SK-N-SH treated with all-trans-retinoic acid at 6 μM for 48 hours (cell line): Measurements from ENCODE around the gene EPHB4.
A peak's percentile ranks its signal among the peaks of the same experiment; 100 is the strongest.

Experiments used
- ATAC-seq: fragments of 200-7000 bp; cut with Tn5 transposase; 3 replicates; pipeline ENCODE4 v1.9.1; 2020; ENCODE audit warnings: mild to moderate bottlenecking, moderate library complexity
- ARNTL ChIP-seq: fragments of 450-650 bp; formaldehyde crosslinking; IDR thresholded peaks from 2 replicates; pipeline ENCODE4 v1.5.0; 2020; ENCODE audit warnings: low read depth, mild to moderate bottlenecking, moderate library complexity, borderline replicate concordance
- BACH2 ChIP-seq: fragments of 250-450 bp; sonication (Bioruptor Pico); IDR thresholded peaks from 2 replicates; pipeline ENCODE4 v1.9.0; 2021; ENCODE audit warnings: mild to moderate bottlenecking, borderline replicate concordance
- CSDC2 ChIP-seq: fragments of 250-450 bp; sonication (Bioruptor Pico); IDR thresholded peaks from 2 replicates; pipeline ENCODE4 v1.5.0; 2020; ENCODE audit warnings: mild to moderate bottlenecking, moderate library complexity
- ESRRG ChIP-seq: fragments of 250-450 bp; sonication (Bioruptor Pico); IDR thresholded peaks from 2 replicates; pipeline ENCODE4 v1.6.1; 2021; ENCODE audit warnings: mild to moderate bottlenecking
- GLIS3 ChIP-seq: fragments of 250-450 bp; sonication (Bioruptor Pico); IDR thresholded peaks from 2 replicates; pipeline ENCODE4 v1.5.0; 2020; ENCODE audit warnings: mild to moderate bottlenecking, moderate library complexity
- ISL1 ChIP-seq: fragments of 250-450 bp; sonication (Bioruptor Pico); IDR thresholded peaks from 2 replicates; pipeline ENCODE4 v2.1.2; 2022; ENCODE audit warnings: mild to moderate bottlenecking, moderate library complexity
- OSR1 ChIP-seq: fragments of 250-450 bp; sonication (Bioruptor Pico); IDR thresholded peaks from 2 replicates; pipeline ENCODE4 v1.8.0; 2022; ENCODE audit warnings: moderate library complexity, mild to moderate bottlenecking, inconsistent platforms
- PPARA ChIP-seq: fragments of 250-450 bp; sonication (Bioruptor Pico); IDR thresholded peaks from 2 replicates; pipeline ENCODE4 v1.5.0; 2020; ENCODE audit warnings: mild to moderate bottlenecking, borderline replicate concordance
- RARB ChIP-seq: fragments of 250-450 bp; sonication (Bioruptor Pico); IDR thresholded peaks from 2 replicates; pipeline ENCODE4 v1.8.0; 2021; ENCODE audit warnings: mild to moderate bottlenecking, moderate library complexity
- SNAI2 ChIP-seq: fragments of 250-450 bp; sonication (Bioruptor Pico); IDR thresholded peaks from 2 replicates; pipeline ENCODE4 v1.5.0; 2020; ENCODE audit warnings: mild to moderate bottlenecking, moderate library complexity
- TCF4 ChIP-seq: fragments of 250-450 bp; sonication (Bioruptor Pico); IDR thresholded peaks from 2 replicates; pipeline ENCODE4 v1.8.0; 2021; ENCODE audit warnings: mild to moderate bottlenecking, moderate library complexity, borderline replicate concordance
- TOX ChIP-seq: fragments of 250-450 bp; sonication (Bioruptor Pico); IDR thresholded peaks from 2 replicates; pipeline ENCODE4 v1.8.0; 2021; ENCODE audit warnings: mild to moderate bottlenecking, moderate library complexity, borderline replicate concordance
- ZFP3 ChIP-seq: fragments of 250-450 bp; sonication (Bioruptor Pico); IDR thresholded peaks from 2 replicates; pipeline ENCODE4 v1.5.0; 2020; ENCODE audit warnings: mild to moderate bottlenecking, moderate library complexity
- ZFP30 ChIP-seq: fragments of 450-650 bp; formaldehyde crosslinking; IDR thresholded peaks from 2 replicates; pipeline ENCODE4 v1.5.0; 2022; ENCODE audit warnings: mild to moderate bottlenecking, moderate library complexity
- ZNF565 ChIP-seq: fragments of 450-650 bp; formaldehyde crosslinking; conservative IDR thresholded peaks from 2 replicates; pipeline ENCODE4 v1.5.0; 2020; ENCODE audit warnings: low read depth, mild to moderate bottlenecking, moderate library complexity
- ZNF70 ChIP-seq: fragments of 450-650 bp; formaldehyde crosslinking; IDR thresholded peaks from 2 replicates; pipeline ENCODE4 v1.5.0; 2020; ENCODE audit warnings: mild to moderate bottlenecking, moderate library complexity
- TF ChIP-seq, protein P1 (sequence below): fragments of 250-450 bp; sonication (Bioruptor Pico); IDR thresholded peaks from 2 replicates; pipeline ENCODE4 v1.5.0; 2020; ENCODE audit warnings: mild to moderate bottlenecking, moderate library complexity
- TF ChIP-seq, protein P2 (sequence below): fragments of 250-450 bp; sonication (Bioruptor Pico); IDR thresholded peaks from 2 replicates; pipeline ENCODE4 v1.5.1; 2021; ENCODE audit warnings: mild to moderate bottlenecking, moderate library complexity
- TF ChIP-seq, protein P3 (sequence below): fragments of 250-450 bp; sonication (Bioruptor Pico); IDR thresholded peaks from 2 replicates; pipeline ENCODE4 v1.8.0; 2021; ENCODE audit warnings: low read depth, mild to moderate bottlenecking, moderate library complexity, borderline replicate concordance

The EPHB4 gene

DNA sequence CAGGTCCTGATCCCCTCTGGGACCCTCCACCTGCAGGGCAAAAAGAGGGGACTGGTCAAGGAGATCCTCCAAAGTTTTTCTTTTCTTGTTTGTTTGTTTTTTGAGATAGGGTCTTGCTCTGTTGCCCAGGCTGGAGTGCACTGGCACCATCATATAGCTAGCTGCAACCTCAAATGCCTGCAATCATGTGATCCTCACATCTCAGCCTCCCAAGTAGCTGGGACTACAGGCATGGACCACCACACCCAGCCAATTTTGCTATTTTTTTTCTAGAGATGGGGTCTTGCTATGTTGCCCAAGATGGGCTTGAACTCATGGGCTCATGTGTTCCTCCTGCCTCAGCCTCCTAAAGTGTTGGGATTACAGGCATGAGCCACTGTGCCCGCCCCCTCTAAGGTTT is 41.0 kb downstream of the EPHB4 start:
- no peak for ATAC-seq
- TF ChIP-seq SNAI2 (CRISPR knock-in tag) = no peak
- TF ChIP-seq CSDC2 (CRISPR knock-in tag) = no peak

GRCh38 chr7:100785878-100786277 is 41.4 kb downstream of the EPHB4 start:
- TF ChIP-seq ZNF70 (CRISPR knock-in tag) (no peak), TCF4 (CRISPR knock-in tag) (no peak), OSR1 (CRISPR knock-in tag) (no peak), CSDC2 (CRISPR knock-in tag) (no peak), ARNTL (CRISPR knock-in tag) (no peak), PPARA (CRISPR knock-in tag) (no peak), SNAI2 (CRISPR knock-in tag) (no peak), ISL1 (no peak), RARB (CRISPR knock-in tag) (no peak), ZFP3 (CRISPR knock-in tag) (no peak), BACH2 (CRISPR knock-in tag) (no peak), ZFP30 (CRISPR knock-in tag) (no peak), ESRRG (CRISPR knock-in tag) (no peak), GLIS3 (CRISPR knock-in tag) (no peak), ZNF565 (no peak), TOX (CRISPR knock-in tag) (no peak)
- TF ChIP-seq, protein P1, sequence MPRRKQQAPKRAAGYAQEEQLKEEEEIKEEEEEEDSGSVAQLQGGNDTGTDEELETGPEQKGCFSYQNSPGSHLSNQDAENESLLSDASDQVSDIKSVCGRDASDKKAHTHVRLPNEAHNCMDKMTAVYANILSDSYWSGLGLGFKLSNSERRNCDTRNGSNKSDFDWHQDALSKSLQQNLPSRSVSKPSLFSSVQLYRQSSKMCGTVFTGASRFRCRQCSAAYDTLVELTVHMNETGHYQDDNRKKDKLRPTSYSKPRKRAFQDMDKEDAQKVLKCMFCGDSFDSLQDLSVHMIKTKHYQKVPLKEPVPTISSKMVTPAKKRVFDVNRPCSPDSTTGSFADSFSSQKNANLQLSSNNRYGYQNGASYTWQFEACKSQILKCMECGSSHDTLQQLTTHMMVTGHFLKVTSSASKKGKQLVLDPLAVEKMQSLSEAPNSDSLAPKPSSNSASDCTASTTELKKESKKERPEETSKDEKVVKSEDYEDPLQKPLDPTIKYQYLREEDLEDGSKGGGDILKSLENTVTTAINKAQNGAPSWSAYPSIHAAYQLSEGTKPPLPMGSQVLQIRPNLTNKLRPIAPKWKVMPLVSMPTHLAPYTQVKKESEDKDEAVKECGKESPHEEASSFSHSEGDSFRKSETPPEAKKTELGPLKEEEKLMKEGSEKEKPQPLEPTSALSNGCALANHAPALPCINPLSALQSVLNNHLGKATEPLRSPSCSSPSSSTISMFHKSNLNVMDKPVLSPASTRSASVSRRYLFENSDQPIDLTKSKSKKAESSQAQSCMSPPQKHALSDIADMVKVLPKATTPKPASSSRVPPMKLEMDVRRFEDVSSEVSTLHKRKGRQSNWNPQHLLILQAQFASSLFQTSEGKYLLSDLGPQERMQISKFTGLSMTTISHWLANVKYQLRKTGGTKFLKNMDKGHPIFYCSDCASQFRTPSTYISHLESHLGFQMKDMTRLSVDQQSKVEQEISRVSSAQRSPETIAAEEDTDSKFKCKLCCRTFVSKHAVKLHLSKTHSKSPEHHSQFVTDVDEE = no peak
- TF ChIP-seq, protein P2, sequence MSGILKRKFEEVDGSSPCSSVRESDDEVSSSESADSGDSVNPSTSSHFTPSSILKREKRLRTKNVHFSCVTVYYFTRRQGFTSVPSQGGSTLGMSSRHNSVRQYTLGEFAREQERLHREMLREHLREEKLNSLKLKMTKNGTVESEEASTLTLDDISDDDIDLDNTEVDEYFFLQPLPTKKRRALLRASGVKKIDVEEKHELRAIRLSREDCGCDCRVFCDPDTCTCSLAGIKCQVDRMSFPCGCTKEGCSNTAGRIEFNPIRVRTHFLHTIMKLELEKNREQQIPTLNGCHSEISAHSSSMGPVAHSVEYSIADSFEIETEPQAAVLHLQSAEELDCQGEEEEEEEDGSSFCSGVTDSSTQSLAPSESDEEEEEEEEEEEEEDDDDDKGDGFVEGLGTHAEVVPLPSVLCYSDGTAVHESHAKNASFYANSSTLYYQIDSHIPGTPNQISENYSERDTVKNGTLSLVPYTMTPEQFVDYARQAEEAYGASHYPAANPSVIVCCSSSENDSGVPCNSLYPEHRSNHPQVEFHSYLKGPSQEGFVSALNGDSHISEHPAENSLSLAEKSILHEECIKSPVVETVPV = no peak
- TF ChIP-seq, protein P3, sequence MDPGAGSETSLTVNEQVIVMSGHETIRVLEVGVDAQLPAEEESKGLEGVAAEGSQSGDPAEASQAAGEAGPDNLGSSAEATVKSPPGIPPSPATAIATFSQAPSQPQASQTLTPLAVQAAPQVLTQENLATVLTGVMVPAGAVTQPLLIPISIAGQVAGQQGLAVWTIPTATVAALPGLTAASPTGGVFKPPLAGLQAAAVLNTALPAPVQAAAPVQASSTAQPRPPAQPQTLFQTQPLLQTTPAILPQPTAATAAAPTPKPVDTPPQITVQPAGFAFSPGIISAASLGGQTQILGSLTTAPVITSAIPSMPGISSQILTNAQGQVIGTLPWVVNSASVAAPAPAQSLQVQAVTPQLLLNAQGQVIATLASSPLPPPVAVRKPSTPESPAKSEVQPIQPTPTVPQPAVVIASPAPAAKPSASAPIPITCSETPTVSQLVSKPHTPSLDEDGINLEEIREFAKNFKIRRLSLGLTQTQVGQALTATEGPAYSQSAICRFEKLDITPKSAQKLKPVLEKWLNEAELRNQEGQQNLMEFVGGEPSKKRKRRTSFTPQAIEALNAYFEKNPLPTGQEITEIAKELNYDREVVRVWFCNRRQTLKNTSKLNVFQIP (CRISPR knock-in tag) = no peak
- ATAC-seq = no peak

DNA sequence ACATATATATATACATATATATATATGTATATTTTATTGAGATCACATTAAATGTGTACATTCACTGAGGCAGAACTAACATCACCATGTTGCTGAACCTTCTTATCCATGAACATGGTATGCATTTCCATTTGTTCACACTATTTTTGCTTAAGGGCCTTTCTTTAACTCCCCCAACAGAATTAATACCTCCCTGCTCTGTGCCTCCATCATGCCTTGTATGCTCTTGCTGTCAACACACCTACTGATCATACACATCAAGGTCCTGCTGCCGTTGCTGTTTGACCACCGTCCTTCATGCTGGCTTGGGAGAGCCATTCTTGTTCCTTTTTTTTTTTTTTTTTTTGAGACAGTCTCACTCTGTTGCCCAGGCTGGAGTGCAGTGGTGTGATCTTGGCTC is 43.5 kb downstream of the EPHB4 start:
- TF ChIP-seq ISL1 = no peak
- TF ChIP-seq SNAI2 (CRISPR knock-in tag) = no peak
- TF ChIP-seq, protein P2 = no peak
- no peak for ATAC-seq

DNA sequence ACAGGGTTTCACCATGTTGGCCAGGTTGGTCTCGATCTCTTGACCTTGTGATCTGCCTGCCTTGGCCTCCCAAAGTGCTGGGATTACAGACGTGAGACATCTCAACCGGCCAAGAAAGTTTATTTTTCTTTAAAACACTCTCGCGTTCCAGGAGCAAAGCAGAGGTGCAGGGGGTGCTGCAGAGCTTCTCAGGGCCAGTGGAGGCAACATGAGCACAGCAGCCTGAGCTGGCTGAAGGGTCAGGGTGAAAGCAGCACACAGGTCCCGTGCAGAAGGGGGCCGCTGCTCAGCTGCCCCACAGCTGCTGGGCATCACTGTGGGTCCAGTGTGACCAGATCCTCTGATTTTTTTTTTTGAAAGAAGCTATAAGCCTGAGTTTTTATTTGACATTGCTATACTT is 46.1 kb downstream of the EPHB4 start:
- TF ChIP-seq ZNF70 (CRISPR knock-in tag) = no peak
- TF ChIP-seq, protein P2 = no peak
- no peak for TF ChIP-seq ZNF565
- TF ChIP-seq, protein P1 = no peak
- TF ChIP-seq ISL1 = no peak
- no peak for TF ChIP-seq TCF4 (CRISPR knock-in tag)
- TF ChIP-seq ZFP30 (CRISPR knock-in tag) = no peak
- no peak for TF ChIP-seq GLIS3 (CRISPR knock-in tag)
- TF ChIP-seq ESRRG (CRISPR knock-in tag) = no peak
- TF ChIP-seq, all 23 proteins: peak for 0

More for the DNA sequence above, 46.1 kb downstream of the EPHB4 start:
- peak; percentile 21; the same call in 1 of the 3 replicates for ATAC-seq
